ENCODE measurements around the gene TICAM2. TPM values are rescaled to one million over a fixed set of nuclear protein-coding genes. Genes with fewer than 3 reads are reported as not detected.

TICAM2 gene
- total RNA-seq, 4 donors from 2014 or later, result 0.57 to 4.2 (median 3.2) TPM

DNA sequence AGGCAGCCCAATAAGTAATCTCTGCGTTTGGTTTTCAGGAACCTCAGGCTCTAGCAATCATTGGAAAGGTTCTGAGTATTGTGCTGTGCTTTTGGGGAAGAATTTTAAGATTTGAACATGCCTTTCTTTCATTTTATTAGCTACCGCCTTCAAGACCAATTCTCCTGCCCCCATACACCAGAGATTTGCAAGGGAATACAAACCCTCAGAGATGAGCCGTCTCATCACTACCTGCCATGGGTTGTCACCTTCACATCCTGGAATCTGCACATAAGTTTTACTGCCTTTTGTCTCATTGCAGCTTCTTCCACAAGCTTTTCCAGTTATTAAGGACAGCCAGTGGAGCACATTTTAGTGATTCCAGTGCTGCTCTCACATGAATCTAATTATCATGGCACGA is 35.2 kb upstream of the TICAM2 start:
- TF ChIP-seq, protein P1, sequence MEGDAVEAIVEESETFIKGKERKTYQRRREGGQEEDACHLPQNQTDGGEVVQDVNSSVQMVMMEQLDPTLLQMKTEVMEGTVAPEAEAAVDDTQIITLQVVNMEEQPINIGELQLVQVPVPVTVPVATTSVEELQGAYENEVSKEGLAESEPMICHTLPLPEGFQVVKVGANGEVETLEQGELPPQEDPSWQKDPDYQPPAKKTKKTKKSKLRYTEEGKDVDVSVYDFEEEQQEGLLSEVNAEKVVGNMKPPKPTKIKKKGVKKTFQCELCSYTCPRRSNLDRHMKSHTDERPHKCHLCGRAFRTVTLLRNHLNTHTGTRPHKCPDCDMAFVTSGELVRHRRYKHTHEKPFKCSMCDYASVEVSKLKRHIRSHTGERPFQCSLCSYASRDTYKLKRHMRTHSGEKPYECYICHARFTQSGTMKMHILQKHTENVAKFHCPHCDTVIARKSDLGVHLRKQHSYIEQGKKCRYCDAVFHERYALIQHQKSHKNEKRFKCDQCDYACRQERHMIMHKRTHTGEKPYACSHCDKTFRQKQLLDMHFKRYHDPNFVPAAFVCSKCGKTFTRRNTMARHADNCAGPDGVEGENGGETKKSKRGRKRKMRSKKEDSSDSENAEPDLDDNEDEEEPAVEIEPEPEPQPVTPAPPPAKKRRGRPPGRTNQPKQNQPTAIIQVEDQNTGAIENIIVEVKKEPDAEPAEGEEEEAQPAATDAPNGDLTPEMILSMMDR (IDR thresholded peaks at IDR 0.05; ENCODE audit: low read depth), result no peak

DNA sequence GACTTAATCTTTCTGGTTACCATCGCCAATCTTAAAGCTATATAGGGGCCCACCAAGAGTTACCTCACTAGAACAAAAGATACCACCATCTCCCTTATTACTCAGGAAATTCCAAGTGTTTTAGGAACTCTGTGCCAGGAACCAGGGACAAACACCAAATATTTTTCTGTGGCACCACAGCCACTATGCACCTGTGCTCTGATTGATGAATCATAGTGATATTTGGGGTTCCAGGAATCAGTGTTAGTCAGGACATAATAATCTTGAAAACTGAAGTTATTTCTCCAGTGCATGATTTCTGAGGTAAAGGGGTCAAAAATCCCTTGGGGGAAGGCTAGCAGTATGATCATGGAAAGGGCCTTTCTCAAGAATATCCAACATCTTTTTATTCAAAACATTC is 33.7 kb upstream of the TICAM2 start:
- TF ChIP-seq, protein P1 (IDR thresholded peaks at IDR 0.05; ENCODE audit: low read depth), result no peak

DNA sequence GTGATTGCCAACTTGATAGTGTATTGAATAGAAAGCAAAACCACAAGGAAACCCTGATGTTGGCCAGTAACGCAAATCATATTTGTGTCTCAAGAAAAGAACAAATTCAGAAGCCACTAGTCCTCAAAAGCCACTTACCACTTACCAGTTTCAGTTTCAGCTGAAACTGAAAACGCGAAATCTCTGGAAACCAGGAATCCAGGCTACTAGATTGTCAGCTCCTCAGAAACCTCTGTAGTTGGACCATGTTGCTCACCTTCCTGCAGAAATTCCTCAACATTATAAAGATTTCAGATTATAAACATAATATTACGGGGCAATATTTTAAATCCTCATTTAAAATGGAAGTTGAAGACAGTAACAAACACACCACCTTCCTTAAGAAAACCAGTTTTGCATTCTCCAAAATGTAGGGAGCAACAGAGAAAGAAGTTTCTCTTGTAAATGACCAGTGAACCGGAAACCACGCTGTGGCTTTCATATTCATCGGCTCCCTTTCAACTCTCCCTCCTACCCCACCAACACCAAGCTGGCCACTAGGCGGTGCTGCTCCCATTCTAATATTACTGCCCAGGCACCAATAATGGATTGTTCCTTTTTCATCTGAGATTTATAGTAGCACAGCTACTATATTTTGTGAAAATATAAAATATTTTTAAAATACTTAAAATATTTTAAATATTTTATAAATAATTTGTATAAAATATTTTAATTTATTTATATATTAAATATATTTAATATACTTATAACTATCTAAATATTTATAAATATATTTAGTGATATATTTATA is 32.3 kb upstream of the TICAM2 start:
- TF ChIP-seq, protein P1 (IDR thresholded peaks at IDR 0.05; ENCODE audit: low read depth), result no peak

DNA sequence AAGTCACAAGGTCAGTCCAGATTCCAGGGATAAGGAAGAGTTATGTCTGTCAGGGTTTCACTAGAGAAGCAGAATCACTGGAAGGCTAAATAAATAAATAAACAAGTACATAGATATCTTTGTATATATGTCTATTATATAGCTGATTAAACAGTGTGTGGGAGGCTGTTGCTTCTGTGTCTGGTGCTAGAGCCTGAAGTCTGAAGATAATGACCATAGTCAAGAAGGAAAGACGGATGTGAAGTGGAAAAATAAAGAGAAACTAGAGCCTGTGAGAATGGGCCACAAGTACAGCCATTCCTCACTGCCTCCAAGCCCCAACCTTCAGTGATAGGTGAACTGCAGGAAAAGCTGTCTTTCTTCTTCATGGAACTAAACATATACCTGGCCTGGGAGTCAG is 27.6 kb upstream of the TICAM2 start:
- TF ChIP-seq, protein P1 (IDR thresholded peaks at IDR 0.05; ENCODE audit: low read depth), result no peak

DNA sequence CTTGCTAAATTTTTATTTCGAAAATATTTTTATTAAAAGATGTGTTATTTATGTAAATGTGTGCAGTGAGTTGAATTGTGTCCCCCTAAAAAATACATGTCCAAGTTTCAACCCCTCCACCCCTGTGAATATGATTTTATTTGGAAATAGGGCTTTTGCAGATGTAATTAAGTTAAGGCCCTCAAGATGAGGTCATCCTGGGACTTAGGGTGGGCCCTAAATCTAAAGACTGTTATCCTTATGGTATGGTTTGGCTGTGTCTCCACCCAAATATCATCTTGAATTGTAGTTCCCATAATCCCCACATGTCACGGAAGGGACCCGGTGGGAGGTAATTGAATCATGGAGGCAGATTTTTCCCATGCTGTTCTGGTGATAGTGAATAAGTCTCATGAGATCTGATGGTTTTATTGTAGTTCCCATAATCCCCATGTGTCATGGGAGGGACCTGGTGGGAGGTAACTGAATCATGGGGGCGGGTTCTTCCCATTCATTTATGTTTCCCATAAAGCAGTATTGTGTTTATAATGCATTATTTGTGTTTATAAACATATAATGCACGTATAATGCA is 25.1 kb upstream of the TICAM2 start:
- TF ChIP-seq, protein P1 (IDR thresholded peaks at IDR 0.05; ENCODE audit: low read depth), result no peak

DNA sequence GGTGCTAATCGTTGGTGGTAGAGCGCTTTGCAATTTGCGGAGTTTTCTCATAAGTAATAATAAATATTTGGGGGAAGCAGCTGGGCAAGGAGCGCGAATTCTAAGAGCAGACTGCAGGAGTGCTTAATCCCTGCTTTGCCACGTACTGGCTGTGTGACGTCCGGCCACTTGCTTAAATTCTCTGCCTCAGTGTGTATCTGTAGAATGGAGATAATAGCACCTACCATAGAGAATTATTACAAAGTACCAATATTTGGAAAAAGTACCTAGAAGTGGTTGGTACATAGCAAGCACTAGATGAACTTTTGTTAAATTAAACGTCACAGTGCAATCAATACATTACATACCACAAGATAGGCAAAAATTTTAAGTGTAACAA is 24.2 kb upstream of the TICAM2 start:
- TF ChIP-seq, protein P1 (IDR thresholded peaks at IDR 0.05; ENCODE audit: low read depth), result no peak

DNA sequence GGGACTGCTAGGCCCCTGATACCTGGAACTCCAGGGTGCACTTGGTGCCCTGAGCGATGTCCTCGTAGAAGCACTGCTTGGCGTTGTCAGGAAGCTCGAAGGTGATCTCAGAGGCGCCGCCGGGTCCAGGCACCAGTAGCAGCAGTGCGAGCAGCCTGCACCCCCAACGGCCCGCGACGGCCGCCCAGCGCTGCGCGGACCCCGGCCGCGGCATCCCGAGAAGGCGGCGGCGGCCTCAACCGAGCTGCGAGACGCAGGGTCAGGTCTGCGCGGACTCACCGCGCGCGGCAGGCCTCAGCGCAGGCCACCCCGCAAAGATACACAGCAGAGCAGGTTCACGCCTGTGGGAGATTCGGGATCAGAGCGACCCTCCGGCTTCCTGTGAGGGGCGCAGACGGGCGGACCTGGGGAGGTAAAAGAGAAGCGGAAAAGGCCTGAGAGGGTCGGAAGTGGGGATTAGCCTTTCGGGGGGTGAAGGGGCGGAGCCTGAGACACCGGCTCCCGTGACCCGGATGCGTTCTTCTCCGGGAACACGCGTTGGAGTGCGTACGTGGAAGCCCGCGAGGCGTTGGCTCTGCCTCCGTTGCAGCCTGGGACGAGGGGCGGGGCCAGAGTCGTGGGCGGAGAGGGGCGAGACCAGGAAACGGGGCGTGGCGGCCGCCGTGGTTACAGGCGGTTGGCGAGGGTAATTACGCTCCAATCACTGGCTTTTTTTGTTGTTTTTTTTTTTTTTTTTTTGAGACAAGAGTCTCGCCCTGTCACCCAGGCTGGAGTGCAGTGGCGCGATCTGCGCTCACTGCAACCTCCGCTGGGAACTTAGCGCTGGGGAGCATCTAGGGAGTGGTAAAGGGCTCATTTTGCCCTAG is 23.5 kb upstream of the TICAM2 start, which contains the start of gene TMED7:
TMED7 (minus strand) TSS at position 458 of the 866 bp plus-strand sequence; CDS start at position 214, 244 bp downstream.
- TF ChIP-seq, protein P1 (IDR thresholded peaks at IDR 0.05; ENCODE audit: low read depth), result no peak

All from subcutaneous adipose tissue (tissue), 4 donors.